Upper lobe of right lung (tissue), 1 donor: ENCODE measurements around the gene PEX14. TPM values are rescaled to one million over a fixed set of nuclear protein-coding genes. Genes with fewer than 3 reads are reported as not detected.

Source experiments
- ATAC-seq: fragments of 200-7000 bp; cut with Tn5 transposase; one replicate; pipeline ENCODE4 v1.9.1; 2020; ENCODE audit warnings: mild to moderate bottlenecking, moderate library complexity
- DNase-seq: peaks from one replicate; pipeline ENCODE4 v3.0.0-alpha.2; 2020
- H3K27ac ChIP-seq: fragments of 200-600 bp; one replicate; pipeline ENCODE4 v1.8.0; 2022
- H3K27me3 ChIP-seq: fragments of 200-600 bp; one replicate; pipeline ENCODE4 v1.8.0; 2022; ENCODE audit warnings: mild to moderate bottlenecking
- H3K36me3 ChIP-seq: fragments of 200-600 bp; one replicate; pipeline ENCODE4 v1.8.0; 2022
- H3K4me1 ChIP-seq: fragments of 200-600 bp; one replicate; pipeline ENCODE4 v1.8.0; 2022
- H3K4me3 ChIP-seq: fragments of 200-600 bp; one replicate; pipeline ENCODE4 v1.8.0; 2022; ENCODE audit warnings: mild to moderate bottlenecking
- H3K9me3 ChIP-seq: fragments of 200-600 bp; one replicate; pipeline ENCODE4 v1.8.0; 2022
- intact Hi-C: fragments of 100-400 bp; cut with DNase I; formaldehyde crosslinking; loops from one replicate; pipeline ENCODE4 v1.11.0; 2022
- total RNA-seq: library from RNA; stranded (reverse); fragmentation: NEBNext Ultra II Directional; extraction: Animal tissue kit (Norgen Biotek cat#: 25700); gene quantifications from one replicate; pipeline ENCODE4 v1.2.1, GENCODE V29; 2021
- TF ChIP-seq, protein P1 (sequence below): fragments of 200-600 bp; IDR thresholded peaks from one replicate; pipeline ENCODE4 v1.8.0; 2022; ENCODE audit warnings: antibody characterized with exemption
- donor health status: DM: no; HTN: yes; CAD: no; lungs with severe emphysema.

Gene PEX14
- total RNA-seq, 1 donor from 2014 or later, result 25.8 TPM

DNA sequence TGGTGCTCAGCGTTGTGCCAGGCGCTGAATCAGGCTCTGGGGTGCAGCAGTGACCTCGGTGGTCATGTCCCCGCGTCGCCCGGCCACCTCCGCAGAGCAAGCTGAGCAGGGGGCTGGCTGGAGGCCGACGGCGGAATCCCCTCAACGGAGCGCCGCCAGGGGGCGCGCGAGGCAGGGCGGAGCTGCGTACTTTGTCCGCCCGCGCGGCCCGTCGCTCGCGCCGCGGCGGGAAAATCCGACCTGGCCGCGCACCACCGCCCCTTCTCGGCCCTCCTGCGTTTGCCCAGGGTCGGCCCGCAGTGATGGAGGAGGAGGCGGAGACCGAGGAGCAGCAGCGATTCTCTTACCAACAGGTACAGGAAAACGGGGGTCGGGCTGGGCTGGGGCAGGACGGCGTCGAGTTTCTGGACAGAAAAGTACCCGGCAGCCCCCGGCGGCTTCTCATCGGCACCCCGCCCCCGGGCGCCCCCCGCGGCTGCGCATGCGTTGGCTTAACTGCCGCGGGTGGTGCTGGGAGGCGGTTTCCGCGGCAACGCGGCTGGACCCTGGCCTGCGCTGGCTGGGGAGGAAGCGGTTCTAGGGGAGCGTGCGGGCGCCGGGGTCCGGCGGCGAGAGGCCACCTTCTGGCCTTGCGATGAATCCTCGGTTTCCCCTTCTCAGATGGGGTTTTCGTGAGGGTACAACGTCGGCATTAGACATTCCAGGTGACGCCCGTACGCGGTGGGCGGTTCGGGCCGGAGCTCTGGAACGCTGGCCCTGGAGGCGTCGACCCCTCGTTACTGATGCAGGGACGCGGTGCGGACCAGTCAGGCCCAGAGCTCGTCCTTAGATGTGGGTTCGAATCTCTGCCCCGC, 44.3 kb upstream of the PEX14 start, which contains the start of gene CENPS:
TSS of gene CENPS (plus strand) at position 218 of the 854 bp plus-strand sequence. CDS start at position 303, 85 bp downstream.
- intact Hi-C loops, result loop anchor here (10.0 kb wide), 1 partner anchor 64 kb away; no protein-coding TSS in a partner anchor
- DNase-seq, result peak; percentile 96
- Histone ChIP-seq H3K36me3 (no peaks in the 10 kb centered on the region), H3K27ac (peak within 1 kb of the TSS; percentile 77), H3K4me3 (peak within 1 kb of the TSS; percentile 92), H3K4me1 (peaks cover 15% of the 10 kb centered on the region), H3K27me3 (no peaks in the 10 kb centered on the region), H3K9me3 (no peaks in the 10 kb centered on the region)
- peak; percentile 95 for ATAC-seq
- TF ChIP-seq, protein P1, sequence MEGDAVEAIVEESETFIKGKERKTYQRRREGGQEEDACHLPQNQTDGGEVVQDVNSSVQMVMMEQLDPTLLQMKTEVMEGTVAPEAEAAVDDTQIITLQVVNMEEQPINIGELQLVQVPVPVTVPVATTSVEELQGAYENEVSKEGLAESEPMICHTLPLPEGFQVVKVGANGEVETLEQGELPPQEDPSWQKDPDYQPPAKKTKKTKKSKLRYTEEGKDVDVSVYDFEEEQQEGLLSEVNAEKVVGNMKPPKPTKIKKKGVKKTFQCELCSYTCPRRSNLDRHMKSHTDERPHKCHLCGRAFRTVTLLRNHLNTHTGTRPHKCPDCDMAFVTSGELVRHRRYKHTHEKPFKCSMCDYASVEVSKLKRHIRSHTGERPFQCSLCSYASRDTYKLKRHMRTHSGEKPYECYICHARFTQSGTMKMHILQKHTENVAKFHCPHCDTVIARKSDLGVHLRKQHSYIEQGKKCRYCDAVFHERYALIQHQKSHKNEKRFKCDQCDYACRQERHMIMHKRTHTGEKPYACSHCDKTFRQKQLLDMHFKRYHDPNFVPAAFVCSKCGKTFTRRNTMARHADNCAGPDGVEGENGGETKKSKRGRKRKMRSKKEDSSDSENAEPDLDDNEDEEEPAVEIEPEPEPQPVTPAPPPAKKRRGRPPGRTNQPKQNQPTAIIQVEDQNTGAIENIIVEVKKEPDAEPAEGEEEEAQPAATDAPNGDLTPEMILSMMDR, result peak; percentile 95

- no peak for DNase-seq
- peak overlapping the region; percentile 92 for H3K4me3 ChIP-seq
- H3K27me3 ChIP-seq, result no peaks in the 10 kb centered on the region
- H3K27ac ChIP-seq, result peak overlapping the region; percentile 77
- no peaks in the 10 kb centered on the region for H3K36me3 ChIP-seq
- H3K9me3 ChIP-seq, result no peaks in the 10 kb centered on the region
- TF ChIP-seq, protein P1, result no peak
- no peak for ATAC-seq
- intact Hi-C loops, result loop anchor here (10.0 kb wide), 1 partner anchor 64 kb away; no protein-coding TSS in a partner anchor
- peaks cover 15% of the 10 kb centered on the region for H3K4me1 ChIP-seq
Measured at GRCh38 chr1:10431070-10431730, 43.5 kb upstream of the PEX14 start.

GRCh38 chr1:10432910-10433700, 41.6 kb upstream of the PEX14 start:
- TF ChIP-seq, protein P1, result no peak
- DNase-seq, result no peak
- intact Hi-C loops, result loop anchor here (10.0 kb wide), 1 partner anchor 62 kb away; no protein-coding TSS in a partner anchor
- Histone ChIP-seq H3K36me3 (no peaks in the 10 kb centered on the region), H3K27ac (no peak overlapping the region), H3K4me1 (peaks cover 15% of the 10 kb centered on the region), H3K4me3 (no peak overlapping the region), H3K9me3 (no peaks in the 10 kb centered on the region), H3K27me3 (no peaks in the 10 kb centered on the region)
- no peak for ATAC-seq

DNA sequence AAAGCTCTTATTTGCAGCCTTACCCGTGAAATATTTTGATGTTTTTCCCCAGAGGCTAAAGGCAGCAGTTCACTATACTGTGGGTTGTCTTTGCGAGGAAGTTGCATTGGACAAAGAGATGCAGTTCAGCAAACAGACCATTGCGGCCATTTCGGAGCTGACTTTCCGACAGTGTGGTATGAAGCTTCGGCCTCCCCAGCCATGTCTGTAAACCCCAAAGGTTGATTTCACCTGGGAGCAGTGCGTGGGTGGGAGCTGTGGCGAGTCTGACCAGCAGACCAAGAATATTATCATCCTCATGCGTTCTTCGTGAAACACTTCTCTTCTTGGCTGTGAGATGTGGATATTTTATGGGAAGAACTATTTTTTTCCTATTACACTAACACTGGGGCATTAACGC, 41.0 kb upstream of the PEX14 start:
- ATAC-seq, result no peak
- Histone ChIP-seq H3K36me3 (no peaks in the 10 kb centered on the region), H3K9me3 (no peaks in the 10 kb centered on the region), H3K27me3 (no peaks in the 10 kb centered on the region), H3K4me3 (no peak overlapping the region), H3K27ac (no peak overlapping the region), H3K4me1 (peaks cover 15% of the 10 kb centered on the region)
- DNase-seq, result no peak
- intact Hi-C loops, result loop anchor here (10.0 kb wide), 1 partner anchor 61 kb away; no protein-coding TSS in a partner anchor
- TF ChIP-seq, protein P1, result no peak

- TF ChIP-seq, protein P1, result no peak
- ATAC-seq, result no peak
- H3K4me1 ChIP-seq, result peaks cover 14% of the 10 kb centered on the region
- intact Hi-C loops, result loop anchor here (10.0 kb wide), 1 partner anchor 60 kb away; no protein-coding TSS in a partner anchor
- H3K4me3 ChIP-seq, result no peak overlapping the region
- H3K27me3 ChIP-seq, result no peaks in the 10 kb centered on the region
- H3K9me3 ChIP-seq, result no peaks in the 10 kb centered on the region
- H3K27ac ChIP-seq, result no peak overlapping the region
- DNase-seq, result no peak
- H3K36me3 ChIP-seq, result no peaks in the 10 kb centered on the region
Measured at GRCh38 chr1:10434590-10434989, 40.2 kb upstream of the PEX14 start.
